NCI-H748 treated with DMSO at 0.1 percent for 48 hours (cell line): ENCODE measurements around the gene MED29.
A peak's percentile ranks its signal among the peaks of the same experiment; 100 is the strongest.
"Not testable (repeated sequence)": the region's sequence is repeated elsewhere in the genome, so short reads cannot be mapped to it uniquely, and the experiment has no call there.

Experiments used
- DNase-seq: peaks from one replicate; lab custom pipeline; 2025; lab: John Stamatoyannopoulos, UW

MED29 gene

DNA sequence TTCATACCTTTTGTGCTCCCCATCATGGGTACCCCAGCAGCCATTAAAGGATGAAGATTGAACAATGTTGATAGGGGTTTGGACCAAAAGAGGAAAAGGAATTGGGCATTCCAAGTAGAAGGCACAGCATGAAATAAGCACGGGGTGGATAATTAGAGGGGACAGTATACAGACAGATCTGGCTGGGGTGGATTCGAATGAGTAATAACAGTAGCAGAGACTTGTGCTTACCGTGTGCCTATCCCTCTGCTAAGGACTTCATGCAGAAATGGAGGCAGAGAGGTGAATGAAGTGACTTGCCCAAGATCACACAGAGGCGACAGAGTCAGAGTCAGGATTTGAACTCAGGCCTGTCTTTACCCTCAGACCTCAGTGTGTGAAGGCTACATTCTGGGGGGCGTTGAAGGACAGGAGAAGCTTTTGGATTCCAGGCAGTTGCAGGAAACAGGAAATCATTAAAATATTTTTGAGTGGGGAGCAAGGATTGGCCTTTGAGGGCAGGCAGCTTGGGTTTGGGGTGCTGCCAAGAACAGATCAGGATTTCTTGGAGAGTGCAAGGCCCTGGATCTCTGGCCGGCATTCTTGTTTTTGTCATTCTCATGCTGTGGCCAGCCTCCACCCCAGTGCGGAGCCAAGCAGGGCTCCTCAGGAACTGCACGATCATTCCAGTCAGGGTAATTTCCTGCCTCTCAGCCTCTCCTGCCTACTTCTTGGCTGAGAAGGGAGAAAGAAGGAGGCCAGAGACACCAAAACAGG, 19.0 kb upstream of the MED29 start:
- no peak for DNase-seq

DNA sequence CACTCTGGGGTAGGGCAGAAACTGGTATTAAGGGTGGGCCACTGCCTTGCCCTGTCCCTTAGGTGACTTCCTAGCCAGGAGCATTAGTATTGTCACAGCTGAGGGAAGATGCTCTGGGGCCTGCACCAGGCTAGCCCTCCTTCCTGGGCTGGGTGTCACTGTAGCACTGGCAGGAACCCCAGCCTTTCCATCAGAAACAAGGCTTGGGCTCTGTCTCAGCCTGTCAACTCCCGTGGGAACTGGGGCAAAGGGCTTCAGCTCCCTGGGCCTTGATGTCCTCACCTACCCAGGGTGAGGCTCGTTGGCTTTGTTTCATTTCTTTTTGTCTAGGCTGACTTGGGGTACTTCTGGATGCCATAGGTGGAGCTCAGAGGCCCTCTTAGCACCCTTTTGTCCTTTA, 18.2 kb upstream of the MED29 start:
- no peak for DNase-seq

DNA sequence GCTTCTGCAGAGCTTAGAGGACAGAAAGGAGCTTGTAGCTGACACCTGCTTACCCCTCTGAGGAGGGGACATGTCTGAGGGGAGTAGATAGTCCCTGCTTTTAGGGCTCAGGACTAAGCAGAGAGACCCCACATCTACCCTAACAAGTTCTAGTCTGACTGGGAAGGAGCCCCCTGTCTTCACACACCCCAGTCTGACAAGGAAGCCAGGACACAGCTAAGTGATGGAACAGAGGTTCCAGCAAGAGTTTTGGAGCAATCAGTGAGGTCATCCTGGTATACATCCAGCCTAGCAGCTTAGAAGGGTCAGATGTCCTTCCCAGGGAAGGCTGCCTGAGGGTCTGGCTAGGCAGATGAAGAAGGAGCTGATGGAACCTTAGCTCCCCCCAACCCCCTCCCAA, 15.2 kb upstream of the MED29 start:
- no peak for DNase-seq

DNA sequence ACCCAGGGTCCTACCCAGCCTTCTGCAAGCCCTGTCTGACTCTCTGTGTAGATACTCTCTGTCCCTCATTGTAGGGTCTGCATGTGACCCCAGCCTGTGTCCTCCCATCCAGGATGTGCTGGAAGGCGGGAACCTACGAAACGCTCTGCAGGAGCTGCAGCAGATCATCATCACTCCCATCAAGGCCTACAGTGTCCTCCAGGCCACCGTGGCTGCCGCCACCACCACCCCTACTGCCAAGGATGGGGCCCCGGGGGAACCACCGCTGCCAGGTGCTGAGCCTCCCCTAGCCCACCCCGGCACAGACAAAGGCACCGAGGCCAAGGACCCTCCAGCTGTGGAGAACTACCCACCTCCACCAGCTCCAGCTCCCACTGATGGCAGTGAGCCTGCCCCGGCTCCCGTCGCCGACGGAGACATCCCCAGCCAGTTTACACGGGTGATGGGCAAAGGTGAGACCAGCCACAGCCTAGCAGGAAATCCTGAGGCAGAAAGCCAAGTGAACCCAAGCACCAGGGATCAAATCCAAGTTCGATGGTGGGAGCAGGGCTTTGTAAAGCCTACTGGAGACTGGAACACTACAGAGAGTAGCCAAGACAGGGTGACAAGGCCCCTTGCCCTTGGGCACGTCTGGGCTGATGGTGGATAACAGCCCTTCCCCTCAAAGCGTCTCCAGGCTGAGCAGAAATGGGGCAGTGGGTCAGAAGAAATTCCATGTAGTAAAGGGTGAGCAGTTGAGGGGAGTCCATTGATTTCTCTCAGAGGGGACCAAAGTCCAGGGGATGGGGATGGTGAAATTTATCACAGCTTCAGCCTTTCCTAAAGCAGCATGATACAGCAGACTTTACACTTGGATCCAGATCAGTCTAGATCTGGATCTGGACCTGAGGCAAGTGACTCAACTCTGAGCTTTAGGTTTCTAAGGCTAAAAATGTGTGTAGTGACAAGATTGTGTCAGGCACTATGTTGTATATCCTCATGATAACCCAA, 13.5 kb upstream of the MED29 start:
- no peak for DNase-seq

DNA sequence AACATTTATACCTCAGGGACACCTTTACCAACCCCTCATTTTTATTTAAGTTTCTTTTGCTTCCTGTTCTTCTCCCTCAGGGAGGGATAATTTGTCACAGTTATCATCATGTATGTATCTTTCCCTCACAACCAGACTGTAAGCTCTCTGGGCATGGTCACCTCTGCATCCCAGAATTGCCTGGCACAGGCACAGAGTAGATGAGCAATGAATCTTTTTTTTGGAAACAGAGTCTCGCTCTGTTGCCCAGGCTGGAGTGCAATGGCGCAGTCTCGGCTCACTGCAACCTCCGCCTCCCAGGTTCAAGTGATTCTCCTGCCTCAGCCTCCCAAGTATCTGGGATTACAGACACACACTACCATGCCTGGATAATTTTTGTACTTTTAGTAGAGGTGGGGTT, 11.8 kb upstream of the MED29 start:
- DNase-seq = not testable (repeated sequence)

DNA sequence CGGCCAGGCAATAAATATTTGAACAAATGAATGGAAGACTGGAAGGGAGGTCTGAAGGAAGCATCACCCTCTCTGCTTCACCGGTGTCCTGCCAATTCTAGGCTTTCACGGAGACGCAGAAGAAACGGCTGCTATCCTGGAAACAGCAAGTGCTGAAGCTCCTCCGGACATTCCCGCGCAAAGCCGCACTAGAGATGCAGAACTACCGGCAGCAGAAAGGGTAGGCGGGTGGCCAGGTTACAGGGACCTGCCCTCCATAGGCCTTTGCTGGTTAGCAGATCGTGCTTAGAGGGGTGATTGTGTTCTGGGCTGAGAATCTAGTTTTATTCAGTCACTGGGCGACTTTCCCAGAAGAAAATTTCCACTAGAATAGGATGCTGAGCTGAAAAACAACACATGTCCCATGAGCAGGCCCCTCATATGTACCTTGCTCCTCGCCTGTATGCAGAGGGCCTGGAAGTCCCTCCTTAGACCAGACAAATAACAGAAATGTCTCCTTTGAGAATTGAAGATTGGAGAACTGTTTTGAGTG, 11.2 kb upstream of the MED29 start:
- DNase-seq = no peak

DNA sequence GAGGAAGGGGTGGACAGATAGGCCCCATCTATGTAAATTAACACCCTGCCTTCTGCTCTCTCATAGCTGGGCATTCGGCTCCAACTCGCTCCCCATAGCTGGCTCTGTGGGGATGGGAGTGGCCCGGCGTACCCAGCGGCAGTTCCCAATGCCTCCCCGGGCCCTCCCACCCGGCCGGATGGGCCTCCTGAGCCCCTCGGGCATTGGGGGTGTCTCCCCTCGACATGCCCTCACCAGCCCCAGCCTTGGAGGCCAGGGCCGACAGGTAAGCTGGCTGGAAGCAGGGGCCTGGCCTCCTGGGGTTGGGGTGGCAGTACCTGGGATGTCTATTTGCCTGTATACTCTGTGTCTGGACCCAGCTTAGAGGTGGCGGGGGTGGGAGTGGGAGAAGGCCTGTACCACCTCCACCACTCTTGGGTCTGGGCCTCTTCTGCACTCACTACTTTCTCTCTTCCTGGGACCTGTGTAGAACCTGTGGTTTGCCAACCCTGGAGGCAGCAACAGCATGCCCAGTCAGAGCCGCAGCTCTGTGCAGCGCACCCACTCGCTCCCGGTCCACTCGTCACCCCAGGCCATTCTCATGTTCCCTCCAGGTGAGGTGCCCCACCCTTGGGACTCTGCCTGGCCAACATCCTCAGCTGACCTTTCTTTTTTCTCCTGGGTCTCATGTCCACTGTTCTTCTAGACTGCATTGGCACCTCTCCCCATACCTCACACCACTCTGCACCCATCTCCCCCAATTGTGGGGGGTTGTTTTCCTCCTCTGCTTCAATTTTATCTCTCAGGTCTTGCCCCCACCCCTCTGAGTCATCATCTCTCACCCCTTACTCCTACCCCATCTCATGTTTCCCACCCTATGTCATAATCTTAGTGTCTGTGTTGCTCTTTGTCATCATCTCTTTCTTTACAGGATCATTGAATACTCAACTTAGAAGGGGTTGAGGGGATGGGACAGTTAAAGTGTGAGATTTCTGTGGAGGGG, 10.4 kb upstream of the MED29 start:
- no peak for DNase-seq

DNA sequence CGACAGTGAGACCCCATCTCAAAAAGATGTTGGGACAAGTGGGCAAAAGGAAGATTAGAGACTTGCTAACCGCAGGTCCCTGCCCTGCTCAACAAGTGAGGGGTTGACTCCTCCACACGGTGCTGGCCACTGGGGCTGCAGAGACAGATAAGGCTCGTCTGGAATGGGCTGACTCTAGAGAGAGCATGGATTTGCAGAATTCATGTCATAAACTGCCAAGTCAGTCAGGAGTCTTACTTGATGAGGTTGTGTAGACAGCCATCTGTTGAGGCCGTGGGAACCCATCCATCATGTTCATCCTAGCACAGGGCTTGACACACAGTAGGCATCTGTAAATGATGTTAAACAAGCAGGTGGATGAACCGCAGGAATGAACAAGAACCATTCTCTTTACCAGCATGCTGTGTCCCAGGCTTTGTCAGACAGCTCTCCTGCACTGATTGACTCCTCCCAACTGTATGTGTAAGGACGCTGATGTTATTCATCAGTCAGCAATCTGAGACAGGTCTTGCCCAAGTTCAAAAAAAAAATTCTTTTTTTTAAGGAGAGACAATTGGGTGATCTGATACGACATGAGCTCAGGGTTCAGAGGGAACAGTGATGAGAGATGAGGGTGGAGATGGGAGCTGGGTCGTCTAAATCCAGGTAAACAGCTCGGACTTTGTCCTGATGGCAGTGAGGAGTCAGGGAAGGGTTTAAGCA, 9.1 kb upstream of the MED29 start:
- DNase-seq = no peak

DNA sequence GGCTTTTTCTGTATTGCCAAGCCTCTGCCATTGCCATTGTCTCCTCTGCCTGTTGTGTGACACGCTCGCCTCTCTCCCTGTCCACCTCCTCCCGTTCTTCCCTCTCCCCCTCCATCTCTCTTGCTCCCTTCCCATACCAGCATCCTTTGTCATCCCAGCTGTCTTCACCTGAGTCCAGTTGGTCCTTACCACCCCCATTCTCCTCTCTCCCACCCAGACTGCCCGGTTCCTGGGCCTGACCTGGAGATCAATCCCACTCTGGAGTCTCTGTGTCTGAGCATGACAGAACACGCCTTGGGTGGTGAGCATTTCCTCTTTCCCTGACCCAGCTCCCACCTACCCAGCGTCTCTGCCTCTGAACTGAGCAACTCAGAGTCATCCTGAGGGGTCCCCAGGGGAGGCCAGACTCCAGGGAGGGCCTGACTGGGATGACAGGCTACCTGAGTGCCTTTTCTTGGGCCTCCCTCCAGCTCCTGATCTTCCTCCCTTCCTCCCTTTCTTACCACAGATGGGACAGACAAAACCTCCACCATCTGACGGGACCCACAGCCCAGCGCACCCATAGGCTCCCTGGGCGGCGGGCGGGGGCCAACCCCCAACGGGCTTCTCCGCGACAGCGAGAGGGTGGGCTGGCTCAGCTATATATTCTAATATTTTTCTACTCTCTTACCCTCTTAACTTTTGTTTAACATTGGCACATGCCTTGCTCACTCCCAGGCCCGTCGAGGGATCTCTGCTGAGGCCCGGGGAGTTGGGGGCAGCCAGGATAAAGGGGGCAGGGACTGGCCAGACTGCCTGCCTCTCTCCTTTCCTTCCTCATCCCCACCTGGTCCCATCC, 8.0 kb upstream of the MED29 start:
- no peak for DNase-seq

DNA sequence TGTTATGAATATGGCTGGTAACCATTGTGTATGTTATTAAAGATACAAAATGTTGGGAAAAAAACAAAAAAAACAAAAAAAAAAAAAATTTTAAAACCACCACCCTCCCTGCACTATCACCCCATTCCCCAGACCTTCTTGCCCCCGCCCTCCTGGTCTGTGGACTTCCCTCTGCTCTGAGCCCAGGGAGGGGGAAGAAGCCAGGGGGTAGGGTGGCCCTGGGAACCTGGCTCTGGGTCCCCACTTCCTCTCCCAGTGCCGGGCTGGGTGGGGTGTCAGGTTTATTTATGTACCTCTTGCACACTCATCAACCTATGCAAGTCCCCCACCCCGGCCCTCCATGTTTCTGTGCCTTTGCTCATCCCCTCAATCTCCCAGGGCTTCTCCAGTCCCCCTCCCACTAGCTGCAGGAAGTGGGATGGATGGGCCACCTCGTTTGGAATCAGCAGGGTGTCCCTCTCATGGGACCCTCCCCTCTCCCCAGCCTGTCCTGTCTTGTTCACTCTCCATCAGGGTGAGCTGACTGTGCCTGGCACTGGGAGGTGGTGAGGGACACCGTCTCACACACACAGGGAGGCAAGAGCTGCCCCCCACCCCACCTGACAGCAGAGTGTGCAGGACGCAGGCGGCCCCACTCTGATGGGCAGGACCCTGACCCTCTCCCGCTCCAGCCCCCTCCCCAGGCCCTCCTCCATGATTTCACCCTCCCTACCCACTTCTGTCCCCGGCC, 6.2 kb upstream of the MED29 start:
- no peak for DNase-seq

DNA sequence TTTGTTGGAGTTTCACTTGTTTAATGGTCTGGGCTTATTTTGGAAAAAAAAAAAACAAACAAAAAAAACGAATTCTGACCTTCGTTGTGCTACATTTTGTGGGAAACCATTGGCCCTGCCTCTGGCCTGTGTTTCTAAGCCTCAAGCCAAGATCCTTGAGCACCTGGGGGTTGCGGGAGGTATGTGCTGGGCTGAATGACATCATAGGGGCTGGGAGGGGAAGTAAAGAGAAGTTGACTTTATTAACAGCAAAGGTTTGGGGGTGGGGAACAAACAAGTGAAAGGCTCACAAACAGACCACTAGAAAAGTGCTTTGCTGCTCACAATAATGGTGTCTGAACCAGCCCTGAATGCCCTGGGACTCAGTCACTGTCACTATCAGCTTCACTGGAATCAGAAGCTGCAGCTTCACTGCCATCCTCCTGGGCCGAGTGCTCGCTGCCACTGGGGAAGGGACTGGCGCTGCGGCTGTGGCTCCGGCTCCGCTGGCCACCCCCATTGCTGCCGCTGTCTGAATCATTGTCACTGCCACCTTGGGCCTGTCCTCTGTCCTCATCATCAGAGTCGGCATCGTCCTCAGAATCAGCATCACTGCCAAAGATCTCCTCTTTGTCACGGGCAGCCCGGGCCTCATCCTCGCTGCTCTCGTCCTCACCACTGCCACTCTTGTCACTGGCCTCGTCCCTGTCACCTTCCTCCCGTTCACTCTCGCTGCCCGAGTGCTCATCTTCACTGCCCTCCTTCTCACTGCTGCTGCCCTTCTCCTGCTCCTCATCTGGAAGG, 5.4 kb upstream of the MED29 start:
- DNase-seq = no peak

DNA sequence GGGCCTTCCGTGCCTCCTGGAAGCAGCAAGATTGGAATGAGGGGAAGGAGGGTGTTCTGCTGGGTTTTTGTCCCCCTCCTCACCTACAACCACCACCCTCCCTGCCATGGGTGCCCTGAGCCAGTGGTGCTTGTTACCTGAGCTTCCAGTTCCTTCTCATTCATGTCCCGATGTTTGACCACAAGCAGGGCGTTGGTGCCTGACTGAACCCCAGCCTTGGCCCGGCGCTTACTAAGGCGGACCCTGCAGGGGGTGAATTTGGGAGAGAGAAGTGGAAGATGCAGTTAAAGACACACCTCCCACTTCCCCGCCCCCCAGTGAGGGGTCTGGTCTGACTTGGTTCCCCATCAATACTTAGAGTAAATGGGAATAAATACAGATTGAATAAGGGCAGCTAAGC, 4.6 kb upstream of the MED29 start:
- DNase-seq = no peak

DNA sequence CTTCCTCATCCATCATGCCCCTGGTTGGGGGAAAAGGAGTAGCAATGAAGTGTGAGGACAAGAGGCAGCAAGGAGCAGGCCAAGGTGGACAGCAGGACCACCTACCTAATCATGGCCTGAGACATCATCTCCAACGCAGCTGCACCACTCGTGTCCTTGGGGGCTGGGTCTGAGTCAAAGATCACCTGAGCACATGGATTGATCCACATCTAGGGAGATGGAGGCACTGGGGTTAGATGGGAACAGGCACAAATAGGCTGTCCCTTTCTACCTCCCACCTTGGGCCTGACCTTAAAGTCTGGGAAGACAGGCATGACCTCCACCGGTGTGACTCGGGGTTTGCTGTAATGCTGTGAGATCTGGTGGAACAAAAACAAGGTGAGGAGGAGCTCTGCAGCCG, 2.5 kb upstream of the MED29 start:
- DNase-seq = no peak

DNA sequence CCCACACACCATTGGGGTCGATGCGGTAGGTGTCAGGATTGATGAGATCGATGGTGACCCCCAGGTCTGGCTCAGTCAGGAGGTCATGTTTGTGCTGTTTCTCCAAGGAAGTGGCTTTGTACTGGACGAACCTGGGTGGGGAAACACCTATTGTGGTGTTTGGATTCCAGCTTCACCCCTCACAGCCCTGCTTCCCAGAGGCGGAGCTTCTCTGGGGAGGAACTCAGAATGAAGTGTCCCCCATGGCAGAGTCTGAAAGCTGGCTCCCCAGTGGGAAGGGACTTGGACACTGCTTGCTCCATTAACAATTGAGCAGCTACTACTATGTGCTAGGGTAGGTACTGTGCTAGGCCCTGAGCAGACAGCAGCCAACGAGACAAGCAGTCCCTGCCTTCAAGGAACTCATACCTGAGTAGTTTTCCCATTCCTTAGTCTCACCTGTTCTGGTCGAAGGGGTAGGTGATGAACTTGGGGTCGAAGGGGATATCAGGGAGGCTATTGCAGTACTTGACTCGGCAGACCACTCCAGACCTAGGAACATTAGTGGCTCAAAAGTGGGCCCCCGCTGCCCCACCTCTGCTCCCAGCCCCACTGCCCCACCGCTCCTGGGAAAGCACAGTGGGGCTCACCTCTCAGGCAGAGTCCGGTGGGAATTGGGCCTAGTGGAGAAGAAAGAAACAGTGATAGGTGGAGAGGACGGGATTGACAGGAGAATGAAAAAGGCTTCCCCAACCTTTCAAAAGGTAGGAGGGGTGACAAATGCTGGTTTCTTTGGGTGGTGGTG, 1.4 kb upstream of the MED29 start:
- DNase-seq = no peak

DNA sequence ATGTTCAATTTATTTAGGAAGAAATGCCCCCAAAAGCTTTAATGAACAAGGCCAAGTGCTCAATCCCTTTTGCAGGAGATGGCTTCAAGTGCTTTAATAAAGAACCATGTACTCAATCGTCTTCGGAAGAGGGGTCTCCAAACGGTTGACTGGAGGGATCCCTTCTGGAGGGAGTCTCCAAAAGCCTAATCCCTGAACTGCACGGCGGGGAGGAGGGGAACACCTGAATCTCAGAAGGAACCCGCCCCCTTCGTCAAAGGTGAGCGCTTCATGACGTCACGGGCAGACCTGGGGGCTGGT, 777 bp upstream of the MED29 start:
- DNase-seq = no peak

DNA sequence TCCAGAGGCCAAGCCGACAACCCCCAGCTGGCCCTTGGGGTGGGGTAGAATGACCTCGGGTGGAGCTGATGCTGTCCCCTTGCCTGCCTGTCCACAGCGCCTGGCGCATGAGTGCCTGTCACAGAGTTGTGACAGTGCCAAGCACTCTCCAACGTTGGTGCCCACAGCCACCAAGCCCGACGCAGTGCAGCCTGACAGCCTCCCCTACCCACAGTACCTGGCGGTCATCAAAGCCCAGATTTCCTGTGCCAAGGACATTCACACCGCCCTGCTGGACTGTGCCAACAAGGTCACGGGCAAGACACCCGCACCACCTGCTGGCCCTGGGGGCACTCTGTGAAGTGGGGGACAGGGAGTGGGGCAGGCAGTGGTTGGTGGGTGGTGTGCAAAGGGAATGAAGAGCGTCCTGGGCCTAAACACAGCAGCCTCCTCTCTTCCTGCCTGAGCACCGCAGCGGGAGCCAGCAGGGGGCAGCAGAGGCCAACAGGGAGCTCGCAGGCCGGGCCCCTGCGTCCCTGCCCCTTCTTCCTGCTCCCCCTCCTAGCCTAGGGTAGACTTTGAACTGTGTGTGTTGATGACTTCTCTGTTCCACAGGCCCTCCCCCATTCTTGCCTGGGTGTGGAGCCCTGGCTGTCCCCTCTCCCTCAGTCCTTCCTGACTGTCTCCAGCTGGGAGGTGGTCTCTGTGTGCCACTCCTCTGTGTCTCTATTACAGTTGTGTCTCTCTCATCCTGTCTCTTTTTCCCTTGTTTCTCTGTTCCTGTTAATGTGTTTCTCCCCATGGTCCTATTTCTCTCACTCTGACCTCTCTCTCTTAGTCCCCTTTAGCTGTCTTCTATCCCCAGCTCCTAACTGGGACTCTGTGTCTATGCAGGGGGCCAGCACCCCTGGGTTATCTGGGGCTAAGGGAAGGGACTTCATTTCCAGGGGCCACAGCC, 6.5 kb downstream of the MED29 start:
- peak; percentile 66 for DNase-seq

DNA sequence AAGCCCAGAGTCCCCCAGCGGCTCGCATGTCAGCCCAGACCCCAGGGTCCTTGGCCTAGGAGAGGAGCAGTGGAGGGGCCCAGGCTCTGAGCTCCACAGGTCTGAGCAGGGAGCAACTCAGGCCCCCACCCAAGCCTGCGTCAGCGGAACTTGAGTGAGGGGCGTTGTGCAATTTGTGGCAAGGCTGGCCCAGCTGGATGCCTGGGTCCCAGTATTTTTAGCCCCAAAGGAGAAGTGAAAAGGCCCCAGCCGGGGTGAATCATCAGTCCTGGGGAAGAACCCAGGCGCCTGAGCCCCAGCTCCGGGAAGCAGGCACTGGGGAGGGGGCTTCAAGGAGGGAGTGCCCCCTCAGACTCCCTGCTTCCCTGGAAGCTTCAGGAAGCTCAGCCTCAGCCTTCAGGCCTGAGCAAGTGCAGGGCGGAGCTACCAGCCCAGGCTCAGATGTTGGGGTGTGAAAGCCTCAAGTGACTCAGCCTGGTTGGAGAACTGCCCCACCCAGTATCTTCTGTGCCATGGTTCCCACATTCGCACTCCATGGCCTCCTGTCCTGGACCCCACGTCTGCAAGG, 7.2 kb downstream of the MED29 start:
- DNase-seq = no peak
